ENCODE results near the gene TFE3.
A peak's percentile ranks its signal among the peaks of the same experiment; 100 is the strongest.

The TFE3 gene

GRCh38 chrX:49043220-49043986 lies at the start of gene TFE3:
TSS of gene TFE3 (minus strand) at chrX:49043357. CDS start at chrX:49043226, 131 bp downstream.
- DNase-seq = peak; percentile 99 to 100

GRCh38 chrX:49089553-49089952 lies 46.4 kb upstream of the TFE3 start:
- no peak for DNase-seq

GRCh38 chrX:49082271-49082871 lies 39.2 kb upstream of the TFE3 start:
- no peak for DNase-seq

GRCh38 chrX:49079489-49080428 lies 36.6 kb upstream of the TFE3 start, which contains the start of gene WDR45:
TSS of gene WDR45 (minus strand) at chrX:49079887. CDS start at chrX:49078095, 1,792 bp downstream.
- peak; percentile 8 to 43 for DNase-seq

GRCh38 chrX:49077941-49078340 lies 34.8 kb upstream of the TFE3 start:
- no peak for DNase-seq

GRCh38 chrX:49075347-49075746 lies 32.2 kb upstream of the TFE3 start:
- no peak for DNase-seq

- DNase-seq = peak; percentile 91 to 95
Measured at GRCh38 chrX:49073601-49074575, 30.7 kb upstream of the TFE3 start, which contains the start of gene PRAF2. TSS of gene PRAF2 (minus strand) at chrX:49074002. CDS start at chrX:49073987, 15 bp downstream.

- DNase-seq = no peak
Measured at GRCh38 chrX:49072712-49073095, 29.5 kb upstream of the TFE3 start.

GRCh38 chrX:49071877-49072711 lies 28.9 kb upstream of the TFE3 start:
- no peak for DNase-seq

GRCh38 chrX:49070988-49071387 lies 27.8 kb upstream of the TFE3 start:
- no peak for DNase-seq

GRCh38 chrX:49069038-49069437 lies 25.9 kb upstream of the TFE3 start:
- no peak for DNase-seq

GRCh38 chrX:49067285-49068120 lies 24.3 kb upstream of the TFE3 start:
- no peak for DNase-seq

- DNase-seq = no peak
Measured at GRCh38 chrX:49066690-49067089, 23.5 kb upstream of the TFE3 start.

- no peak for DNase-seq
Measured at GRCh38 chrX:49066278-49066677, 23.1 kb upstream of the TFE3 start.

GRCh38 chrX:49064735-49065134 lies 21.6 kb upstream of the TFE3 start:
- no peak for DNase-seq

- no peak for DNase-seq
Measured at GRCh38 chrX:49064303-49064702, 21.1 kb upstream of the TFE3 start.

GRCh38 chrX:49063715-49064114 lies 20.6 kb upstream of the TFE3 start:
- no peak for DNase-seq

GRCh38 chrX:49061916-49062315 lies 18.8 kb upstream of the TFE3 start:
- no peak for DNase-seq

- no peak for DNase-seq
Measured at GRCh38 chrX:49061490-49061889, 18.3 kb upstream of the TFE3 start.

- no peak for DNase-seq
Measured at GRCh38 chrX:49060914-49061313, 17.8 kb upstream of the TFE3 start.
